ENCODE results near the gene SH2B3. TPM values are rescaled to one million over a fixed set of nuclear protein-coding genes. Genes with fewer than 3 reads are reported as not detected.

SH2B3 gene
- total RNA-seq, 1 donor: 27.8 TPM

- DNase-seq (ENCODE audit: low read depth): no peak
- TF ChIP-seq CTCF (IDR thresholded peaks at IDR 0.05; ENCODE audit: insufficient read depth, low read length): no peak
- H3K4me3 ChIP-seq (ENCODE audit: low read depth, low read length): no peak overlapping the region
Observed at GRCh38 chr12:111414711-111415252, 9.1 kb downstream of the SH2B3 start.

GRCh38 chr12:111417290-111417689 is 11.6 kb downstream of the SH2B3 start:
- H3K4me3 ChIP-seq (ENCODE audit: low read depth, low read length): no peak overlapping the region
- no peak for DNase-seq (ENCODE audit: low read depth)
- no peak for TF ChIP-seq CTCF (IDR thresholded peaks at IDR 0.05; ENCODE audit: insufficient read depth, low read length)

- no peak overlapping the region for H3K4me3 ChIP-seq (ENCODE audit: low read depth, low read length)
- TF ChIP-seq CTCF (IDR thresholded peaks at IDR 0.05; ENCODE audit: insufficient read depth, low read length): no peak
- DNase-seq (ENCODE audit: low read depth): no peak
Observed at GRCh38 chr12:111417784-111418593, 12.3 kb downstream of the SH2B3 start.

GRCh38 chr12:111418594-111418880 is 12.8 kb downstream of the SH2B3 start:
- no peak overlapping the region for H3K4me3 ChIP-seq (ENCODE audit: low read depth, low read length)
- no peak for TF ChIP-seq CTCF (IDR thresholded peaks at IDR 0.05; ENCODE audit: insufficient read depth, low read length)
- DNase-seq (ENCODE audit: low read depth): no peak

GRCh38 chr12:111419784-111420183 is 14.1 kb downstream of the SH2B3 start:
- TF ChIP-seq CTCF (IDR thresholded peaks at IDR 0.05; ENCODE audit: insufficient read depth, low read length): no peak
- no peak for DNase-seq (ENCODE audit: low read depth)
- no peak overlapping the region for H3K4me3 ChIP-seq (ENCODE audit: low read depth, low read length)

- no peak for TF ChIP-seq CTCF (IDR thresholded peaks at IDR 0.05; ENCODE audit: insufficient read depth, low read length)
- no peak overlapping the region for H3K4me3 ChIP-seq (ENCODE audit: low read depth, low read length)
- no peak for DNase-seq (ENCODE audit: low read depth)
Observed at GRCh38 chr12:111420494-111420893, 14.8 kb downstream of the SH2B3 start.

Data from fibroblast of the aortic adventitia (primary cell).